Common myeloid progenitor, CD34-positive (primary cell): ENCODE results near the gene MACROD2.
"Not testable (repeated sequence)": the region's sequence is repeated elsewhere in the genome, so short reads cannot be mapped to it uniquely, and the experiment has no call there.

Source experiments
- CTCF ChIA-PET: fragments of 350-600 bp; sonication (Branson Sonifier 250); formaldehyde crosslinking; loops from one replicate; lab custom pipeline; 2021; ENCODE audit warnings: antibody characterized with exemption; lab: Charles Lee
- POLR2A ChIA-PET: fragments of 350-600 bp; sonication (Branson Sonifier 250); formaldehyde crosslinking; loops from one replicate; lab custom pipeline; 2021; ENCODE audit warnings: antibody characterized with exemption; lab: Charles Lee
- DNase-seq, 3 donors: peaks; one replicate each; pipeline versions ENCODE4 v3.0.0 to v3.0.0-alpha.2; 2013
- H3K27ac ChIP-seq, 2 experiments: 1 replicate in 1 of 2; 2 replicates in 1 of 2; pipeline ENCODE4 v1.7.0; 2013; ENCODE audit warnings: inconsistent platforms in 2 of 2, low read length in 2 of 2, mild to moderate bottlenecking in 2 of 2, low read depth in 1 of 2, moderate library complexity in 1 of 2; ENCODE audit not compliant: severe bottlenecking in 2 of 2, insufficient read depth in 1 of 2, poor library complexity in 1 of 2
- H3K27me3 ChIP-seq, 5 experiments: replicated peaks in 2 of 5; 1 replicate in 3 of 5; 2 replicates in 2 of 5; pipeline versions ENCODE4 v1.6.1 to v1.7.0; 2013; ENCODE audit warnings: low read length in 4 of 5, mild to moderate bottlenecking in 2 of 5, moderate library complexity in 2 of 5, inconsistent platforms in 1 of 5; ENCODE audit not compliant: insufficient read depth in 5 of 5, control insufficient read depth in 4 of 5
- H3K36me3 ChIP-seq, 4 experiments: 1 replicate in 2 of 4; 2 replicates in 2 of 4; pipeline versions ENCODE4 v1.6.1 to v1.7.0; 2013; ENCODE audit warnings: low read length in 3 of 4, control low read depth in 1 of 4, mild to moderate bottlenecking in 1 of 4; ENCODE audit not compliant: control insufficient read depth in 4 of 4, insufficient read depth in 4 of 4
- H3K4me1 ChIP-seq, 4 experiments: 1 replicate in 3 of 4; 2 replicates in 1 of 4; pipeline versions ENCODE4 v1.6.1 to v1.7.1; 2013; ENCODE audit warnings: low read length in 3 of 4, mild to moderate bottlenecking in 3 of 4, control low read depth in 1 of 4, inconsistent platforms in 1 of 4, moderate library complexity in 1 of 4; ENCODE audit not compliant: control insufficient read depth in 4 of 4, insufficient read depth in 4 of 4; ENCODE audit errors: control extremely low read depth in 1 of 4
- H3K4me3 ChIP-seq, 7 experiments: 1 replicate in 4 of 7; 2 replicates in 3 of 7; pipeline versions ENCODE4 v1.5.1 to v1.7.0; 2013; ENCODE audit warnings: mild to moderate bottlenecking in 7 of 7, low read length in 6 of 7, moderate library complexity in 6 of 7, inconsistent platforms in 2 of 7, low read depth in 2 of 7, control low read depth in 1 of 7; ENCODE audit not compliant: insufficient read depth in 4 of 7, control insufficient read depth in 1 of 7; ENCODE audit errors: extremely low read depth in 1 of 7
- H3K9me3 ChIP-seq, 5 experiments: 1 replicate in 4 of 5; 2 replicates in 1 of 5; pipeline versions ENCODE4 v1.6.1 to v1.7.1; 2013; ENCODE audit warnings: low read length in 4 of 5, mild to moderate bottlenecking in 2 of 5, inconsistent platforms in 1 of 5, low read depth in 1 of 5, moderate library complexity in 1 of 5; ENCODE audit not compliant: control insufficient read depth in 4 of 5, insufficient read depth in 2 of 5; ENCODE audit errors: control extremely low read depth in 1 of 5
- WGBS: methylation state at CpG from one replicate; pipeline ENCODE4 v1.1.5; 2013; ENCODE audit not compliant: insufficient coverage; 5-methylcytosine and 5-hydroxymethylcytosine counted together

The MACROD2 gene

GRCh38 chr20:14966203-14966602, 970.9 kb downstream of the MACROD2 start:
- Histone ChIP-seq H3K27me3 (no peaks in the 10 kb centered on the region), H3K36me3 (no peaks in the 10 kb centered on the region), H3K27ac (no peak overlapping the region), H3K4me3 (no peak overlapping the region), H3K9me3 (no peaks in the 10 kb centered on the region), H3K4me1 (no peaks in the 10 kb centered on the region)
- POLR2A ChIA-PET: no interaction called here
- 88% methylated on average over 2 of the region's 3 CpGs for WGBS
- no peak for DNase-seq
- CTCF ChIA-PET: no interaction called here

- Histone ChIP-seq H3K4me1 (no peaks in the 10 kb centered on the region), H3K9me3 (no peaks in the 10 kb centered on the region), H3K27me3 (no peaks in the 10 kb centered on the region), H3K27ac (no peak overlapping the region), H3K36me3 (no peaks in the 10 kb centered on the region), H3K4me3 (no peak overlapping the region)
- ChIA-PET POLR2A (no interaction called here), CTCF (no interaction called here)
- no peak for DNase-seq
Observed at GRCh38 chr20:14966808-14967207, 971.5 kb downstream of the MACROD2 start.

GRCh38 chr20:14972256-14972655, 976.9 kb downstream of the MACROD2 start:
- Histone ChIP-seq H3K27me3 (no peaks in the 10 kb centered on the region), H3K9me3 (no peaks in the 10 kb centered on the region), H3K4me3 (no peak overlapping the region), H3K4me1 (no peaks in the 10 kb centered on the region), H3K27ac (no peak overlapping the region), H3K36me3 (no peaks in the 10 kb centered on the region)
- no peak for DNase-seq
- CTCF ChIA-PET: no interaction called here
- POLR2A ChIA-PET: no interaction called here
- WGBS: no CpG with 5 or more reads among the region's 1 CpG

GRCh38 chr20:14972690-14973089, 977.4 kb downstream of the MACROD2 start:
- H3K36me3 ChIP-seq: no peaks in the 10 kb centered on the region
- no peaks in the 10 kb centered on the region for H3K4me1 ChIP-seq
- no peak overlapping the region for H3K4me3 ChIP-seq
- H3K27me3 ChIP-seq: no peaks in the 10 kb centered on the region
- no peaks in the 10 kb centered on the region for H3K9me3 ChIP-seq
- POLR2A ChIA-PET: no interaction called here
- no peak for DNase-seq
- CTCF ChIA-PET: no interaction called here
- H3K27ac ChIP-seq: no peak overlapping the region
- no CpG with 5 or more reads among the region's 2 CpGs for WGBS

- H3K27ac ChIP-seq: no peak overlapping the region
- H3K27me3 ChIP-seq: no peaks in the 10 kb centered on the region
- H3K4me1 ChIP-seq: no peaks in the 10 kb centered on the region
- ChIA-PET POLR2A (no interaction called here), CTCF (no interaction called here)
- DNase-seq: no peak
- no peaks in the 10 kb centered on the region for H3K36me3 ChIP-seq
- H3K9me3 ChIP-seq: no peaks in the 10 kb centered on the region
- WGBS: 80% methylated on average over 2 of the region's 3 CpGs
- no peak overlapping the region for H3K4me3 ChIP-seq
Observed at GRCh38 chr20:14979453-14979986, 984.2 kb downstream of the MACROD2 start.

- POLR2A ChIA-PET, H3K27me3 ChIP-seq, H3K4me1 ChIP-seq, H3K4me3 ChIP-seq, H3K27ac ChIP-seq, H3K9me3 ChIP-seq, H3K36me3 ChIP-seq, CTCF ChIA-PET, DNase-seq: not testable (repeated sequence)
- WGBS: 100% methylated on average over 1 of the region's 3 CpGs
Observed at GRCh38 chr20:14981486-14981885, 986.2 kb downstream of the MACROD2 start.

GRCh38 chr20:14982324-14982723, 987.0 kb downstream of the MACROD2 start:
- H3K27ac ChIP-seq, CTCF ChIA-PET, H3K4me1 ChIP-seq, POLR2A ChIA-PET, H3K4me3 ChIP-seq, H3K27me3 ChIP-seq, H3K9me3 ChIP-seq, H3K36me3 ChIP-seq, DNase-seq: not testable (repeated sequence)
- WGBS: 100% methylated on average over 1 of the region's 1 CpG
